ENCODE results near the gene STXBP6. TPM values are rescaled to one million over a fixed set of nuclear protein-coding genes. Genes with fewer than 3 reads are reported as not detected.
A peak's percentile ranks its signal among the peaks of the same experiment; 100 is the strongest.

STXBP6 gene
- total and polyA plus RNA-seq, 2 of the 13 experiments (the other 11 are each of a cell fraction or from before 2014, with no cell fraction given): 35.3 to 42.8 TPM

GRCh38 chr14:24868389-24868788 is 181.6 kb downstream of the STXBP6 start:
- POLR2A ChIA-PET: interaction anchor here (1.2 kb wide), 1 partner anchor 29 kb away, joined by 3 read pairs; no protein-coding TSS in a partner anchor

GRCh38 chr14:24866067-24866639 is 183.8 kb downstream of the STXBP6 start:
- POLR2A ChIA-PET: no interaction called here
- no TSS peak for BruUV-seq (replicated peaks)
- H3K79me2 ChIP-seq (ENCODE audit: insufficient read depth, low read length): no peaks in the 10 kb centered on the region

More at GRCh38 chr14:24868389-24868788, 181.6 kb downstream of the STXBP6 start:
- Histone ChIP-seq H4K20me1 (ENCODE audit: insufficient read depth, low read length) (no peaks in the 10 kb centered on the region), H3K36me3 (replicated peaks in 1 of 2; ENCODE audit: control insufficient read depth in 1 of 2, insufficient read depth in 2 of 2, low read length in 2 of 2) (no peaks in the 10 kb centered on the region), H2AFZ (ENCODE audit: low read length) (no peak overlapping the region), H3K9ac (ENCODE audit: insufficient read depth, low read depth, low read length) (no peak overlapping the region), H3K9me3 (ENCODE audit: low read length) (no peaks in the 10 kb centered on the region), H3K79me2 (ENCODE audit: insufficient read depth, low read length) (no peaks in the 10 kb centered on the region), H3K27me3 (ENCODE audit: control insufficient read depth in 1 of 2, insufficient read depth in 2 of 2, low read length in 2 of 2) (no peaks in the 10 kb centered on the region), H3K4me1 (ENCODE audit: insufficient read depth, low read length) (peaks cover 18% of the 10 kb centered on the region), H3K4me3 (replicated peaks in 1 of 3; ENCODE audit: insufficient read depth in 1 of 3, low read depth in 2 of 3, low read length in 3 of 3) (no peak overlapping the region), H3K4me2 (ENCODE audit: low read depth, low read length) (no peak overlapping the region), H3K27ac (ENCODE audit: extremely low read length, insufficient read depth, low read length) (no peak overlapping the region)
- DNase-seq (ENCODE audit: low spot score) (no peak), ATAC-seq (no peak), FAIRE-seq (no peak)
- 95% methylated on average over 2 of the region's 2 CpGs for WGBS (ENCODE audit: low lambda C conversion rate)
- CTCF ChIA-PET (ENCODE audit: low intra/inter-chr PET ratio, low total read pairs): no interaction called here
- in situ Hi-C loops (cut with HindIII; ENCODE audit: extremely low pct_ligation_motif_present, low pct_unique_long_range_greater_than_20kb) (no loop called here), intact Hi-C loops (cut with micrococcal nuclease; ENCODE audit: unreplicated experiment) (no loop called here)
- no TSS peak for BruUV-seq (replicated peaks)
- TF ChIP-seq ZBTB34 (CRISPR knock-in tag; IDR thresholded peaks at IDR 0.05): no peak
- TF ChIP-seq KLF6 (CRISPR knock-in tag; IDR thresholded peaks at IDR 0.05): no peak
- 0 out of 2 replicates have a peak, but pooled peaks have one; percentile 25 for TF ChIP-seq ZNF329 (CRISPR knock-in tag; IDR thresholded peaks at IDR 0.05; ENCODE audit: low read depth)
- TF ChIP-seq ZNF746 (CRISPR knock-in tag; IDR thresholded peaks at IDR 0.05): no peak
- TF ChIP-seq NR2F1 (CRISPR knock-in tag; IDR thresholded peaks at IDR 0.05): 0 out of 4 replicates have a peak, but pooled peaks of 1 of the 2 experiments have one; percentile 10
- no peak for TF ChIP-seq GATA4 (IDR thresholded peaks at IDR 0.05; ENCODE audit: borderline replicate concordance, low read depth)
- no peak for TF ChIP-seq HNRNPLL (IDR thresholded peaks at IDR 0.05; ENCODE audit: low read depth, low read length, poor library complexity, severe bottlenecking)
- peak; percentile 16; the same call in 1 of the 2 replicates for TF ChIP-seq NR2F6 (IDR thresholded peaks at IDR 0.05)
- TF ChIP-seq NR2F6 (CRISPR knock-in tag; IDR thresholded peaks at IDR 0.05): no peak
- peak; percentile 91 for TF ChIP-seq ZNF7 (CRISPR knock-in tag; IDR thresholded peaks at IDR 0.05)

More at GRCh38 chr14:24866067-24866639, 183.8 kb downstream of the STXBP6 start:
- intact Hi-C loops (cut with micrococcal nuclease; ENCODE audit: unreplicated experiment): no loop called here
- Histone ChIP-seq H3K9me3 (ENCODE audit: low read length) (no peaks in the 10 kb centered on the region), H2AFZ (ENCODE audit: low read length) (no peak overlapping the region), H3K27me3 (ENCODE audit: control insufficient read depth in 1 of 2, insufficient read depth in 2 of 2, low read length in 2 of 2) (no peaks in the 10 kb centered on the region), H3K4me3 (replicated peaks in 1 of 3; ENCODE audit: insufficient read depth in 1 of 3, low read depth in 2 of 3, low read length in 3 of 3) (no peak overlapping the region), H3K4me2 (ENCODE audit: low read depth, low read length) (no peak overlapping the region), H4K20me1 (ENCODE audit: insufficient read depth, low read length) (no peaks in the 10 kb centered on the region), H3K9ac (ENCODE audit: insufficient read depth, low read depth, low read length) (no peak overlapping the region), H3K27ac (ENCODE audit: extremely low read length, insufficient read depth, low read length) (no peak overlapping the region), H3K4me1 (ENCODE audit: insufficient read depth, low read length) (peaks cover 10% of the 10 kb centered on the region), H3K36me3 (replicated peaks in 1 of 2; ENCODE audit: control insufficient read depth in 1 of 2, insufficient read depth in 2 of 2, low read length in 2 of 2) (no peaks in the 10 kb centered on the region)
- in situ Hi-C loops (cut with HindIII; ENCODE audit: extremely low pct_ligation_motif_present, low pct_unique_long_range_greater_than_20kb): no loop called here
- ATAC-seq (no peak), FAIRE-seq (no peak), DNase-seq (ENCODE audit: low spot score) (no peak)
- 93% methylated on average over 1 of the region's 1 CpG for WGBS (ENCODE audit: low lambda C conversion rate)
- TF ChIP-seq ZKSCAN1 (IDR thresholded peaks at IDR 0.05; ENCODE audit: low read length): no peak
- TF ChIP-seq ZNF564 (CRISPR knock-in tag; IDR thresholded peaks at IDR 0.05): peak; percentile 98
- TF ChIP-seq ARNT2 (CRISPR knock-in tag; IDR thresholded peaks at IDR 0.05; ENCODE audit: low read depth): no peak
- TF ChIP-seq IRF9 (CRISPR knock-in tag; IDR thresholded peaks at IDR 0.05; ENCODE audit: borderline replicate concordance): no peak
- TF ChIP-seq ZBTB14 (CRISPR knock-in tag; IDR thresholded peaks at IDR 0.05): no peak
- no peak for TF ChIP-seq ZNF441 (CRISPR knock-in tag; IDR thresholded peaks at IDR 0.05; ENCODE audit: borderline replicate concordance)
- CTCF ChIA-PET (ENCODE audit: low intra/inter-chr PET ratio, low total read pairs): no interaction called here

All from HepG2 (cell line).